Measurements from ENCODE around the gene TXNL1. TPM values are rescaled to one million over a fixed set of nuclear protein-coding genes. Genes with fewer than 3 reads are reported as not detected.
"Not testable (repeated sequence)": the region's sequence is repeated elsewhere in the genome, so short reads cannot be mapped to it uniquely, and the experiment has no call there.

TXNL1 gene
- total RNA-seq, 8 experiments from 2014 or later = 57.0 to 87.7 (median 70.6) TPM

GRCh38 chr18:56575819-56576663 lies 62.4 kb downstream of the TXNL1 start:
- 0 to 54% (median 25%) methylated on average over 4 to 8 of the region's 8 CpGs; no CpG with 5 or more reads in 1 of the 10 experiments for WGBS, 10 experiments
- in situ Hi-C loops (cut with MboI; ENCODE audit: low pct_unique_long_range_greater_than_20kb in 2 of 9, low sequenced_read_pairs in 9 of 9, unreplicated experiment in 9 of 9) = loop anchor here in 3 of 9 experiments (10.0 to 25.0 kb wide), 3 partner anchors 1241 to 1341 kb away; no protein-coding TSS in a partner anchor
- H3K4me3 ChIP-seq = no peak overlapping the region

DNA sequence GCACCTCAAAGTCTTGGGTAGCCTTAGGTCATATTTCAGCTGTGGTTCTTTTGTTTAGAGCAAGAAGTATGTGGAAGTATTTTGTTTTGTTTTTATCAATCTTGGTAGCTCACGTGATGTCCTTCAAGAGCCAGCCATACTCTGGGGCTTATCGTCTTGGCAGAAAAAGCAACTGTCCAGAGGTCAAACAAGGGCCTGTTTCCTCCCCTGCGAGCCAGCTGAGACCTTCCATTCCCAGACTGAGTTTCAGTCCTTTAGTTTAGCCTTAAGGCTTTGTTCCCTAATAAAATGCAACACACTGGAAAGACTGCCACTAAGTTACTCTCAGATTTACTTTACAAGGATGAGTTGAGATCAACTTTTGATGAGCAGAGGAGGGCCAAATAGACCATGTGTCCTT lies 63.5 kb downstream of the TXNL1 start:
- Histone ChIP-seq H3K4me3 (no peak overlapping the region), H3K4me1 (replicated peaks in 1 of 2) (no peaks in the 10 kb centered on the region), H3K27ac (no peak overlapping the region)
- WGBS, 10 experiments = 27 to 100% (median 95%) methylated on average over 2 to 3 of the region's 3 CpGs; no CpG with 5 or more reads in 3 of the 10 experiments
- no peak for ATAC-seq (replicated peaks in 6 of 8)
- in situ Hi-C loops (cut with MboI; ENCODE audit: low pct_unique_long_range_greater_than_20kb in 2 of 9, low sequenced_read_pairs in 9 of 9, unreplicated experiment in 9 of 9) = loop anchor here (10.0 to 25.0 kb wide), 5 partner anchors 213 to 1363 kb away; no protein-coding TSS in a partner anchor

More at GRCh38 chr18:56575819-56576663, 62.4 kb downstream of the TXNL1 start:
- Histone ChIP-seq H3K4me1 (replicated peaks in 1 of 2) (no peaks in the 10 kb centered on the region), H3K27ac (no peak overlapping the region)
- peak; percentile 58 to 87 (median 73) for ATAC-seq (replicated peaks in 6 of 8)

- not testable (repeated sequence) for H3K4me3 ChIP-seq; ATAC-seq (replicated peaks in 6 of 8); H3K4me1 ChIP-seq (replicated peaks in 1 of 2); H3K27ac ChIP-seq
- WGBS, 10 experiments = no CpG with 5 or more reads among the region's 36 CpGs
- in situ Hi-C loops (cut with MboI; ENCODE audit: low pct_unique_long_range_greater_than_20kb in 2 of 9, low sequenced_read_pairs in 9 of 9, unreplicated experiment in 9 of 9) = loop anchor here in 8 of 9 experiments (10.0 to 25.0 kb wide), 5 partner anchors 210 to 1360 kb away; no protein-coding TSS in a partner anchor
These were observed 66.1 kb downstream of the TXNL1 start for GRCh38 chr18:56572267-56572666.

DNA sequence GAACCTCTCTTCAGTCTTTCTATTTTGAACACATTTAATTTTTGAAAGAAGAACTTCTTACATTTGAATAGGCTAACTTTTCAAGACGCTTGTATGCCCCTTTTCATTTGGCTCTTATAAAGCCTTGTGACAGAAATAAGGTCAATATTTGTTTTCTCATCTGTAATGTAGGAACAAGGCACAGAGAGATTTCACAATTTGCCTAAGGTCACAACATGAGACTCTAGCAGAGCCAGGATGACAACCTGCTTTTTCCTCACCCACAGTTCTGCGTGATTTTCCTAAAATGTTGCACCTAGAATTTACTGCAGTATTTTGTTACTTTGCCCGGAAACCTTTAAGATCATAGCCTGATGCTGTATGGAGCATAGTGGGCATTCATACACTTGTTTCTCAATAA lies 67.4 kb downstream of the TXNL1 start:
- Histone ChIP-seq H3K4me1 (replicated peaks in 1 of 2) (no peaks in the 10 kb centered on the region), H3K27ac (no peak overlapping the region), H3K4me3 (no peak overlapping the region)
- ATAC-seq (replicated peaks in 6 of 8) = no peak
- in situ Hi-C loops (cut with MboI; ENCODE audit: low pct_unique_long_range_greater_than_20kb in 2 of 9, low sequenced_read_pairs in 9 of 9, unreplicated experiment in 9 of 9) = loop anchor here in 8 of 9 experiments (10.0 to 25.0 kb wide), 5 partner anchors 209 to 1359 kb away; no protein-coding TSS in a partner anchor
- WGBS, 10 experiments = 56 to 100% (median 98%) methylated on average over 2 to 3 of the region's 3 CpGs; no CpG with 5 or more reads in 2 of the 10 experiments

- Histone ChIP-seq H3K4me3 (no peak overlapping the region), H3K27ac (no peak overlapping the region), H3K4me1 (replicated peaks in 1 of 2) (peaks cover 0 to 5% of the 10 kb centered on the region in 2 donors)
- 83 to 100% (median 100%) methylated on average over 1 of the region's 1 CpG; no CpG with 5 or more reads in 4 of the 10 experiments for whole genome bisulfite sequencing, 10 experiments
- in situ Hi-C loops (cut with MboI; ENCODE audit: low pct_unique_long_range_greater_than_20kb in 2 of 9, low sequenced_read_pairs in 9 of 9, unreplicated experiment in 9 of 9) = loop anchor here in 7 of 9 experiments (25.0 kb wide), 3 partner anchors 207 to 1357 kb away; no protein-coding TSS in a partner anchor
- no peak for ATAC-seq (replicated peaks in 6 of 8)
These were observed 69.0 kb downstream of the TXNL1 start for GRCh38 chr18:56569416-56569815.

DNA sequence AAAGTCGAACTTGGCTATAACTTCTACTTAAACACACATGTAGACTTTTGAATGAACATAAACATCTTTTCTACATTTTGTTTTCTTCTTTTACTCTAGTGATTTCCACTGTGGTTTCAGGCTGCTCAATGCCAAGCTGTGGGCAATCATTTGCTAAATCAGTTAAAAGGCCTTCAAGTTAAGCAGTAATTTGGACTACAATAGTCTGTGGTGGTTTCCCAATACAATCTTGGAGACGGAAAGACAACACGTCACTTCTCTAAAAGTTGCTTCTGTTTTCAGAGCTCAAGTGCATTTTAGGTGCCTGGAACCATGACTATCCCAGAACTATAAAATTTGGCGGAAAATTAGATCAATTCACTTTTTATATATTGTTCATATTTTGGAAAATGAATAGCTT lies 69.4 kb downstream of the TXNL1 start:
- H3K27ac ChIP-seq = no peak overlapping the region
- H3K4me1 ChIP-seq (replicated peaks in 1 of 2) = peaks cover 0 to 5% of the 10 kb centered on the region in 2 donors
- 56 to 98% (median 90%) methylated on average over 1 to 4 of the region's 4 CpGs for WGBS, 10 experiments
- no peak for ATAC-seq (replicated peaks in 6 of 8)
- in situ Hi-C loops (cut with MboI; ENCODE audit: low pct_unique_long_range_greater_than_20kb in 2 of 9, low sequenced_read_pairs in 9 of 9, unreplicated experiment in 9 of 9) = loop anchor here in 7 of 9 experiments (25.0 kb wide), 3 partner anchors 207 to 1357 kb away; no protein-coding TSS in a partner anchor
- H3K4me3 ChIP-seq = no peak overlapping the region

GRCh38 chr18:56565551-56566345 lies 72.6 kb downstream of the TXNL1 start:
- Histone ChIP-seq H3K27ac (no peak overlapping the region), H3K4me1 (replicated peaks in 1 of 2) (peaks cover 0 to 5% of the 10 kb centered on the region in 2 donors), H3K4me3 (no peak overlapping the region)
- ATAC-seq (replicated peaks in 6 of 8) = peak in 3 of 8 experiments; percentile 65 to 96 (median 77)
- in situ Hi-C loops (cut with MboI; ENCODE audit: low pct_unique_long_range_greater_than_20kb in 2 of 9, low sequenced_read_pairs in 9 of 9, unreplicated experiment in 9 of 9) = loop anchor here in 7 of 9 experiments (25.0 kb wide), 3 partner anchors 203 to 1353 kb away; no protein-coding TSS in a partner anchor
- 13 to 92% (median 50%) methylated on average over 2 to 5 of the region's 5 CpGs for WGBS, 10 experiments

DNA sequence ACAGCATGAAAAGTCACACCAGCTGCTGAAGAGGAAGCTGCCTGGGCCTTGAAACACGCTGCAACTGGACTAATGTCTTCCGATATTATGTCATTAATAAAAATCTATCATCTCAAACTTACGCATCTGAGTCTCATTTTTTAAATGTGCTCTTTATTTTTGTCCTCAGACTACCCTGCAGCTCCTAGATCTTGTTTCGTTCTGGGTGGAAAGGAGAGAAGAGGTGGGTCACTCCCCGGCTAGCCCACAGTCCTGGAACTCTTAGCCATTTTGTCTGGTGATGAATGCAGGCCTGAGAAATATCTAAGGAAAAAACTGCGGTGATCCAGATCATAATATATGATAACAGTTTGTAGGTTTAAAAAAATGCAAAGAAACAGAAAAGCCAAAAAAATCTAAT lies 73.3 kb downstream of the TXNL1 start:
- 18 to 100% (median 89%) methylated on average over 1 to 6 of the region's 6 CpGs; no CpG with 5 or more reads in 1 of the 10 experiments for WGBS, 10 experiments
- in situ Hi-C loops (cut with MboI; ENCODE audit: low pct_unique_long_range_greater_than_20kb in 2 of 9, low sequenced_read_pairs in 9 of 9, unreplicated experiment in 9 of 9) = loop anchor here in 7 of 9 experiments (25.0 kb wide), 3 partner anchors 203 to 1353 kb away; no protein-coding TSS in a partner anchor
- peak in 1 of 8 experiments; percentile 28 for ATAC-seq (replicated peaks in 6 of 8)
- H3K27ac ChIP-seq = no peak overlapping the region
- H3K4me1 ChIP-seq (replicated peaks in 1 of 2) = peaks cover 0 to 5% of the 10 kb centered on the region in 2 donors
- H3K4me3 ChIP-seq = no peak overlapping the region

DNA sequence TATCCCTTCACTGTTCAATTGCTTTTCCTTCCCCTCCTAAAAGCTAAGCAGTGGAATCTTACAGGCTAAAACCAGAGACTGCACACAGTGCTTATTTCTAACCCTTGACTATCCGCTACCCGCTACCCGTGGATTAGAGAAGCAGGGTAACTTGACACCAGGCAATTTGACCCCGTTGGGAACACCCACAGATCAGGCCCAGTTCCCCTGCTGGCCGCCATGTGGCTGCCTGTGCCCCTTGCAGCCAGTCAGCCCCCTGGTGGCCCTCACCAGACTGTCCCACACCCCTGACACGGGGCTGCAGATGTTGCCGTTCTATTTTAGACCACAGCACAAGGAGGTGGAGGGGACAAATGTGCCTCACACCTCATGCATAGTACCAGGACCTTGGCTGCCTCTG lies 74.8 kb downstream of the TXNL1 start:
- peak in 1 of 8 experiments; percentile 26 for ATAC-seq (replicated peaks in 6 of 8)
- WGBS, 10 experiments = 40 to 93% (median 90%) methylated on average over 1 to 4 of the region's 7 CpGs; no CpG with 5 or more reads in 6 of the 10 experiments
- in situ Hi-C loops (cut with MboI; ENCODE audit: low pct_unique_long_range_greater_than_20kb in 2 of 9, low sequenced_read_pairs in 9 of 9, unreplicated experiment in 9 of 9) = loop anchor here in 7 of 9 experiments (25.0 kb wide), 3 partner anchors 201 to 1351 kb away; no protein-coding TSS in a partner anchor

GRCh38 chr18:56562479-56562878 lies 75.9 kb downstream of the TXNL1 start:
- H3K4me3 ChIP-seq = no peak overlapping the region
- peaks cover 0 to 5% of the 10 kb centered on the region in 2 donors for H3K4me1 ChIP-seq (replicated peaks in 1 of 2)
- no peak for ATAC-seq (replicated peaks in 6 of 8)
- 46 to 100% (median 80%) methylated on average over 1 to 5 of the region's 5 CpGs; no CpG with 5 or more reads in 3 of the 10 experiments for WGBS, 10 experiments
- no peak overlapping the region for H3K27ac ChIP-seq
- in situ Hi-C loops (cut with MboI; ENCODE audit: low pct_unique_long_range_greater_than_20kb in 2 of 9, low sequenced_read_pairs in 9 of 9, unreplicated experiment in 9 of 9) = loop anchor here in 7 of 9 experiments (25.0 kb wide), 3 partner anchors 200 to 1350 kb away; no protein-coding TSS in a partner anchor

More for the DNA sequence above, 74.8 kb downstream of the TXNL1 start:
- H3K27ac ChIP-seq = no peak overlapping the region
- H3K4me1 ChIP-seq (replicated peaks in 1 of 2) = peaks cover 0 to 5% of the 10 kb centered on the region in 2 donors
- no peak overlapping the region for H3K4me3 ChIP-seq

DNA sequence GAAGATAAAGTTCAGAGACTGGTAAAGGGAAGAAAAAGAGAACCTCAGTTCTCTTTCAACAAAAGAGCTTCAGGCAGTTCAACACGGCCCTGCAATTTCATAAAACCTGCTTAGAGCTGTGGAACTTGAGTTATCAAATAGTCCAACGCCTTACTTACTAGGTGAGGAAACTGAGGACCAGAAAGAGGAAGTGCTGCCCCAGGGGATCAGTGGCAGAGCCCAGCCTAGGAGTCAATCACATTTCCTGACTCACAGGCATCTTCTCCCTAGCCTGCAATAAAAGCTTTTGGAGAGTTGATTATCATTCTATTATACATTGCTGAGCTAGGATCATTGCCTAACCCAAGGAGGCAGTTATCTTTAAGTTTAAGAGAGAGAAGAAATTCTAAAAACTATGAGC lies 77.4 kb downstream of the TXNL1 start:
- H3K4me1 ChIP-seq (replicated peaks in 1 of 2) = peaks cover 0 to 5% of the 10 kb centered on the region in 2 donors
- WGBS, 10 experiments = 60 to 100% (median 83%) methylated on average over 1 to 2 of the region's 2 CpGs; no CpG with 5 or more reads in 1 of the 10 experiments
- in situ Hi-C loops (cut with MboI; ENCODE audit: low pct_unique_long_range_greater_than_20kb in 2 of 9, low sequenced_read_pairs in 9 of 9, unreplicated experiment in 9 of 9) = loop anchor here in 7 of 9 experiments (25.0 kb wide), 3 partner anchors 199 to 1349 kb away; no protein-coding TSS in a partner anchor
- ATAC-seq (replicated peaks in 6 of 8) = no peak
- no peak overlapping the region for H3K27ac ChIP-seq
- H3K4me3 ChIP-seq = no peak overlapping the region

- ATAC-seq (replicated peaks in 6 of 8) = no peak
- 63 to 97% (median 80%) methylated on average over 2 to 6 of the region's 6 CpGs; no CpG with 5 or more reads in 5 of the 10 experiments for WGBS, 10 experiments
- in situ Hi-C loops (cut with MboI; ENCODE audit: low pct_unique_long_range_greater_than_20kb in 2 of 9, low sequenced_read_pairs in 9 of 9, unreplicated experiment in 9 of 9) = loop anchor here in 7 of 9 experiments (25.0 kb wide), 3 partner anchors 197 to 1347 kb away; no protein-coding TSS in a partner anchor
- Histone ChIP-seq H3K4me3 (no peak overlapping the region), H3K27ac (no peak overlapping the region), H3K4me1 (replicated peaks in 1 of 2) (no peaks in the 10 kb centered on the region)
These were observed 79.3 kb downstream of the TXNL1 start for GRCh38 chr18:56559044-56559443.
